Stimulated activated CD8-positive, alpha-beta memory T cell treated with anti-CD3 and anti-CD28 coated beads, Interleukin-7, amount 100 ng/mL, for 4 hours (primary cell): ENCODE data around the gene FMN2.

Source experiments
- DNase-seq, 2 donors: peaks; one replicate each; pipeline ENCODE4 v3.0.0-alpha.2; 2020; ENCODE audit warnings: low read depth in 2 of 2

Gene FMN2

DNA sequence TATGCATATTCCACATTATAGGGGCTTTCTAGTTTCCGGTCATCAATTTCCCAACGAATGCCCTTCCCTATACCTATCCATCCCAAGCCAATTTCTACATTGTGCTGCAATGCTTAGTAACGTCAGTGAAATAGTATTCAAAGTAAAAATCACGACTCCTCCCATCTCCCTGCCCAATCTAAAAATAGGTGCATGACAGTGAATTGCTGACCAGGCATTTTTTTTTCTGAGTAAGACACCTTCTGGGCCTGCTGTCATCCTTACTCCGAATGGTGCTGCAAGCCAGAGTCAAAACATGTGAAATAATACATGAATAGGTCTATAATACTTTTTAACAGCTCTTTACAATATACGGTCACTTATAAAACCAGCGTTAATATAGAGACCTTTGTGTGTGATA lies 400.1 kb downstream of the FMN2 start:
- no peak for DNase-seq

DNA sequence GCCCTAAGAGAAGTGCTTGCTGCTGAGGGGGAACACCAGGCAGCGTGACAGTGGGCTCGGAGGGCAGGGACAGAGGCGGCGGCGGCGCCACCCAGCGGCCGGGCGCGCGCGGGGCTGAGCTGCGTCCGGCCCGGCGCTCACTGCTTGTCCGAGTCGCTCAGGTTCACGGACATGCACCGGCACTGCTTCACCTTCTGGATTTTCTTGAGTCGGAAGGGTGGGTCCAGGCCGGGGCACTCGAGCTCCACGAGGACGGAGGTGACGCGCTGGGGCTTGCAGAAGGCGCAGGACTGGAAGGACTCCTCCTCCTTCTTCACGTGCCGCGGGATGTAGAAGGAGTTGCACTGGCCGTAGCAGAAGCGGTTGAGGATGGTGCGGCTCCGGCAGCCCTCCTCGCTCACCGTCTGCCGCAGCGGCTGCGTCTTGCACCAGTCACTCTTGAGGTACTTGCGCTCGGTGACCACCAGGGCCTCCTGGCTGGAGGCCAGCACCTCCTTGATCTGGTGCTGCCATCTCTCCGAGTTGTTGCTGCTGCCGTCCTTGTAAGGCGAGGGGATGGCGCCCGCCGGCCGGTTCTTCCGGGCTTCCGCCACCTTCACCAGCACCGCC lies 401.3 kb downstream of the FMN2 start:
- no peak for DNase-seq

DNA sequence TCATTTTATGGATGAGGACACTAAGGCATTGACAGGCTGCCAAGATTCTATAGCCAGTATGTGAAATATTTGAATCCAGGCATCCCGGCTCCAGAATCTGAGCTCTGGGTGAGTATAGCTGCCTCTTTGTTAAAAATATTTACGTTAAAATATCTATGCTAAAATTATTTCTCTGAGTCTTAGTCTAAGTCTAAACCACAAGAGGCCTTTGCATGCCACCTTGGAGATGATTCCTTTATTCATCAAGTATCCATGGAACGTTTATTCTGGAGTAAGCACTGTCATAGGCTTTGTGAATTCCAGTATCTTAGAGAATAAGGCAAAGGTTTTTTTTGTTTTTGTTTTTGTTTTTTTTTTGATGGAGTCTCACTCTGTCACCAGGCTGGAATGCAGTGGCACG lies 403.9 kb downstream of the FMN2 start:
- DNase-seq = no peak

DNA sequence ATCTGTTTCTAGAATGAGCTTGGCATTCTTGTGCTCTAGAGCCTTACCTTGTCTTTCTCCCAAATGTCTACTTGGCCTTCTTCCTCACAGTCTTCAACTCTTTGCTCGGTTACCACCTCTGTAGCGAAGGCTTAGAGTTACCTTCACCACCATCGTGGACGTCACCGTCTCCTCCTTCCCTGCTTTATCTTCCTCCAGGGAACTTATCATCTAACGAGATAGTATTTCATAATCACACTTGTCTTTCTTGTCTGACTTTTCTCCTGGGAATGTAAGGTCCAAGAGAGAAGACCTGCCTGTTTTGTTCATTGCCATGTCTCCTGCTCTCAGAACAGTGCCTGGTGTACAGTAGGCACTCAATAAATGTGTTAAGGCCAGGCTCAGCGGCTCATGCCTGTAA lies 404.7 kb downstream of the FMN2 start:
- DNase-seq = no peak

DNA sequence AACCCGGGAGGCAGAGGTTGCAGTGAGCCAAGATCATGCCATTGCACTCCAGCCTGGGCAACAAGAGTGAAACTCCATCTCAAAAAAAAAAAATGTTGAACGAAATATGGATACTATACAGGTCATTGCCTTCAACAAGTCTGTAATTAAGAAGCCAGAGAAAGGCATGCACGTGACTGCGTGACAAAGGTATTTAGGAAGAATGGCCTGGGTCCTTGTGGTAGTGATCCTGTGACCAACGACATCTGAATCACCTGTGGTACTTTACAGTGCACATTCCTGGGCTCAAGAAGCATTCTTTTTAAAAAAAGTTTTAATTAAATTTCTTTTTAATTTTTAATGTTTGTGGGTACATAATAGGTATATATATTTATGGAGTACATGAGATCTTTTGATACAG lies 405.3 kb downstream of the FMN2 start:
- no peak for DNase-seq

DNA sequence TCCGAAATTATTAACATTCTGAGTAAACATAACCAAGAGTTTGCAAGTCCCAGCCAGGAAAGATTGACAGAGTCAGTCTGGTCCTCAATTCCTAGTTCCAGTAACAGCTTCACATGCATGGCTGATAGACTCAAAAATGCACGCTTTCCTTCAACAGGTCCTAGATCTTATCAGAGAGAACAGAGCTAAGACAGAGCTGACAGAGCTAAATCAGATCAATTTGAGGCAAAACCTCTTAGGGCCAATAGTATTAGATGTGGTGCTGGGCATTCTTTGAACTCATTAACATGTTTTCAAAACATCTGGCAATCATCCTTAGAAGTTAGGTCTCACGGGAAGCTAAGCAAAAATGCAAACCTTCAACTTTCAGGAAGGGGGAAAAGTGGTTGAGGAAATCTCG lies 406.2 kb downstream of the FMN2 start:
- DNase-seq = no peak

DNA sequence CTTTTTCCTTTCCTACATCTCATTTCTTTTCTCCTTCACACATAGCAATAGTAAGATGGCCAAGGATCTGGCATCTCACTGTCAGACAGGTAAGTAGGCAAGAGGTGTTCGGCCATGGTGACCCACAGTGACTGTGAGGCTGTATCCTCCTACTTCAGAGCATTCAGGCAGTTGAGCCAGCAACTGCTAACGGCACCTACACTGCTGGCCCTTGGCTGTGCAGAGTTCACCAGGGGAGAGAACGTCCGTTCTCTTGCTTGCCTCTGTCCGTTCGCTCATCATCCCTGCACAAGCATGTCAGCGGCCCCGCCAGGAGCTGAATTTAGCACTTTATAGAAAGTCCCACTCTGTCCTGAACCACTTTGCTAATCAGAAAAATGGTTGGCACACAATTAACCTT lies 406.7 kb downstream of the FMN2 start:
- no peak for DNase-seq

DNA sequence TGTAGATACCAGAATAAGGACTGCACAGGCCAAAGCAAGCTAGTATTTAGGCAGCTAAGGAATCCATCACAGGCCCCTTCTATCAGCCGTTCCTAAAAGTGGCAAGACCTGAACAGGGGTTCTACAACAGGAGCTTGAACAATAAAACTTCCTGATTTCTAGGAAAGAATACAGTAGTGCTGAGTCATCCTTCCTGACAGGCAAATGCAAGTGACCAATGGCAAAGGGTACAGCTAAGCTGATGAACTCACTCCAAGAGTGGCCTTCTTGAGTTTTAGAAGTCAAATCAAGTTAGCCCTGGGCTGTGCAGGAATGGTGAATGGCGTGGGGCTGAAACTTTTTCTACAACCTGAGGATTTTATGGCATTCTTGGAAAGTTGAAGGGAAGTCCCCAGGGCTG lies 407.3 kb downstream of the FMN2 start:
- DNase-seq = no peak

DNA sequence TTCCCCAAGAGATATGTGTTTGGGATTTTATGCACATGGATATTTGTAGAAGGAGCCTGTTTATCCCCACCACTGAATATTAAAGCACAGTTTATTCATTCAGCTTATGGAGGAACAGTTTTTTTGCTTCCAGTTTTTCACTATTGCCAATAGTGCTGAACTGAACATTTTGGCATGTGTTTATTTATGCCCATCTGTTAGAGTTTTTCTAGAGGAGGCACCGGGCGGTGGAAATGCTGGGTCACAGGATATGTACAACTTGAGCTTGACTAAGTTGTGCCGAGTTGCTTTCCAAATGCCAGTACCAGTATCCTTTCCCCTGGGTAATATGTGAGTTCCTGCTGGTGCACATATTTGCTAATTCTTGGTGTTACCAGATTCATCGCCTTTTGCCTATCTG lies 409.0 kb downstream of the FMN2 start:
- no peak for DNase-seq

DNA sequence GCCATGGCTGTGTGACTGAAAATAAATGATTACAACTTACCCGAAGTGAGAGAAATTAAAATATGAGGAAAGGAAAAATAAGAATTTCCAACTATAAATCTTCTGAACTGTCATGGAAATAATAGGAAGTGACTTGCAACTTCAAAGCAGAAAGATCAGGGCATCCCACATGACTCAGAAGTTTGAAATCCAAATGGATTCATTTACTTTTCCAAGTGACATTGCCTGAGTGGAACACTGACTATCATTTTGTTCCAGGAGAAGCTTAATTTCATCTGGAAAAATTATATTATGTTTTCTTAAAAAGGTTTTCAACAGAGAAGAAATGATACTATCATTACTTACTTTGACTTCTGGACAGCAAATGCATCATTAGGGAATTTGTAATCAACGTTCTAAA lies 409.4 kb downstream of the FMN2 start:
- DNase-seq = no peak

DNA sequence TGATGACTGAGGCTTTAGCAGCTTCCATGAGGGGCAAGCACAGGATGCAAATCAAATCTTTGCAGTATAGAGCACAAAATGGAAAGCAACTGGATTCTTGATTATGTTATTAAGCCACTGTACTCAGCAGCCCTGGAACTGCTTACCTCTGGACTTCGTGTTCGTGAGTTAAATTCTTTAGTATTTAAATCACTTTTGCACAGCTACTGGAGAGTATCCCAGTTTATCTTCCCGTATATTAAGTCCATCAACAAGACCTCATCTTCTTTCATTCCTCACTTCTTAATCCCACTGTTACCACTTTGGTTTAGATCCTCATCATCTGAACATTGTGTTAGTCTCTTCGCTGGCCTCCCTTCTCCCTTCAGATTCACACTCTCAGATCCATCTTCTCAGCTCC lies 411.4 kb downstream of the FMN2 start:
- DNase-seq = no peak

DNA sequence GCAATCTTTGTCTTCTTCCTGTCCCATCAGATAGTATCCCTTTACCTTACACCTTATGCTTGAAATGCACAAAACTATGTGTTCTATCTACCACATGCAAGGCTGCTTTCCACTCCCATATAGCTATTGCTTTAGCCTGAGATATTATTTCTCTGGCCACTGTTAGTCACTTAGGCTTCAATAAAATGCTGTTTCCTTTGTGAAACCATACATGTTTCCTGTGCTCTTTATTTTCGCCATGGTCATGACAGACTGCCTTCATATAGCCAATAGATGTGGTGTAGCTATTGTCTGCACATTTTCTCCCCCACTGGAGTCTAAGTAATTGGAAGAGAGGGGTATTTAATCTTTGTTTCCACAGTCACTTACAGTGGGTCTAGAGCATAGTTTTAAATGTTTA lies 411.9 kb downstream of the FMN2 start:
- DNase-seq = no peak

DNA sequence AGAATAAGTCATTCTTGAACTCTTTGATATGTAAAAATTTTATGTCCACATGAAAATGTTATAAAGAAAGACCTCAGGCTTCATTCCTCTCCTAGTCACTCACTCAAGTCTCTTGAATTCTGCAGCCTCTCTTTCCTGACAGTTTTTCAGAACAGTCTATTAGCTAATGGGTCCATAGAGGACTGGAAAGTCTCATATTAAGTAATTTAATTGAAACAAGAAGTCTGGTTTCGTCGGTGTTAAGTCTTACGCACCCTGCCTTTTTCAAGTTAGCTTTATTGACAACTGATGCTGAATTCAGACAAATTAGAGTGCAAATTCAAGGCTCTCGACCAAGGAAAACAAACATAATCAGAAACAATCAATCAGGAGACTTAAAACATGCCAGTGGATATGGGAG lies 414.5 kb downstream of the FMN2 start:
- no peak for DNase-seq

DNA sequence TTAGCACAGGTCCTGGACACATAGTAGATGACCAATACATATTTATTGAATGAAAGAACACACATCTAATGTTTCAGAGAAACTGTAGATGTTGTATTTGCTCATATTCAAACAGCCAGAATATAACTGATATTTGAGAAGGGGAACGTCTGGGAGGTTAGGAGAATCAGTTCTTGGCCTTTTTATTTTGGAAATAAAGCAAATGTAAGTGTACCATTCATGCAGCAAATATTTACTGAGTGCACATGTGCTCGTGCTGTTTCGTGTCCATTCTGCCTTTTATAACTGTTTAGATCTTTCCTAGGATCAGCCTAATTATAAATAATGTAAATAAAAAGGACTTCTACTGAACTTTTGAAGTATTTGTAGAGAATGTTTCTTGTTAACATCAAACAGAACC lies 416.5 kb downstream of the FMN2 start:
- no peak for DNase-seq

DNA sequence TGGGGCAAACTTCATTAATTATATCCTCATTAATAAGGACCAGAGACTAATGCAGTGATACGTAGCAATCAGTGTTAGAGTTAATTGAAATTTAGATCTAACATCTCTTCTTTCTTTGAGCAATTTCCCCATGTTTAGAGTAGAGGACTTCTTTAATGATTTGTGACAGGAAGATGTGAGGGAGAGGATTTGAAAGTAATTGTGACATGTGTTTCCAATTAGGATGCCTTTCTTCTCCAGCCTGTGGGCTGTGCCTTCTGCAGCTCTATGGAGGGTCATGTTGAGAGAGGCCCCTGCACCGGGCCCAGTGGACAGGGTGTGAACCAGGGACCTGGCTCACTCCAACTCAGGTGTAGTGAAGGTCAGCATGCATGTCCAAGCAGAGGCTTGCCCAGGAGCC lies 417.3 kb downstream of the FMN2 start:
- DNase-seq = no peak

DNA sequence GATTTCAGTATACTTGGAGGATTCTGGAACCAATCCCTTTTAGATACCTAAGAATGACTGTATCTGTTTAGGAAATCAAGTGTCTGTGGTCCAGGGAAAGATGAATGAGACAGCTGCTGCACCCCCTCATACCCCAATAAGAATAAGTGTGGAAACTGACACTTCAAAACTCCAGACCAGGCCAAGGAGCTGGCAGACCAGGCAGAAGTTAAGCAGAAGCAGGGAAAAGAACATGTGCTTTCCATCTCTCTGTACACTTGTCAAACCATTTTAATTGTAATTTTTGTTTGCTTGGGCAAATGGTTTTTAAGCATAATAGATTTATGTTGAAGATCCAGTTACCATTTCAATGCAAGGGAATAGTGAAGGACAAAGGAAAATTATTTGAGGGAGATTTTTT lies 420.1 kb downstream of the FMN2 start:
- DNase-seq = no peak

DNA sequence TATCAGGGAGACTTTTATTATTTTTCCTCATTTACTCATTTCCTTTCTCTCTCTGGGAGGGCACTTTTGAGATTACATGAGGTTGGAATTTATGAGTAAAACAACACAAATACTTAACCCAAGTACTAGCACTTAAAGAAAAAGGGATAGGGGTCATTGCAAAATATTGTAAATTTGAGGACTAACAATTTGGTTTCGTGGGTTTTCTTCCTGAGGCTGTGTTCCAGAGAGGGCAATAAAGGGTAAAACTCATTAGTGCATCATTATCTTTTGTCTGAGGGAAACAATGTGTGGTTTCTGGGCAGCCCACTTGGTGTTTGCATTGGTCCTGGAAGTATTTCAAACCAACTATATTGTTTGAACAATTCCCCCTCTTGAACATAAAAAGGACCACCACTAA lies 423.8 kb downstream of the FMN2 start:
- DNase-seq = no peak

DNA sequence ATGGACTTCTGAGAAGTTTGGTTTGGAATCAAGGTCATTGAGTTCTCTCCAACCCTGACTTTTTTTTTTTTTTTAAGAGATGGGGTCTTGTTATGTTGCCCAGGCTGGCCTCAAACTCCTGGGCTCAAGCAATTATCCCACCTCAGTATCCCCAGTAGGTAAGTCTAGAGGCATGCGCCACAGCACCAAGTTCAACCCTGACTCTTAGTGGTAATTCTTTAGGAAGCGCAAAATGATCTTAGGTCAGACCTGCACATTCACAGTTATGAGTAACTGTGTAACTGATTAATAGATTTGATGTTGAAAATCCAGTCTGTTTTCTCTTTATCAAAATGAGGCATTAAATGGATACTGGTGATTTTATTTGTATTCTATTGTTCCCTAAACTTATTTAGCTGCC lies 424.4 kb downstream of the FMN2 start:
- DNase-seq = no peak

DNA sequence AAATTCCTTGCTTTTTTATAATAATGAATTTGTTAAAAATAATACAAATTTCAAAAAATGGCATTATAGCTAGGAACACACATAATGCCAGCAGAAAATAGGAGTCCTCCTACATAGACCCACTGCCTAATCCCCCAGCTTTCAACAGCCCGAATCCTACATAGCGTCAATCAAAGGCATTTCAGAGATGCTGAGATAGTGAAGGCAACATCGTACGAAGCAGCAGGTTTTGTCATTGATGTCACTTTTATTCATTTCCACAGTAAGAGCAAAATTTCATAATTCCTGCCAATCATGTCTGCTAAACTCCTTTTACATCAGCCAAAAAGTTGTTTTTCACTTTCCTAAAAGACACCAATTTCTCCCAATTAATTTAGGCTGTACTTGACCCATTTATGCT lies 426.2 kb downstream of the FMN2 start:
- DNase-seq = no peak

DNA sequence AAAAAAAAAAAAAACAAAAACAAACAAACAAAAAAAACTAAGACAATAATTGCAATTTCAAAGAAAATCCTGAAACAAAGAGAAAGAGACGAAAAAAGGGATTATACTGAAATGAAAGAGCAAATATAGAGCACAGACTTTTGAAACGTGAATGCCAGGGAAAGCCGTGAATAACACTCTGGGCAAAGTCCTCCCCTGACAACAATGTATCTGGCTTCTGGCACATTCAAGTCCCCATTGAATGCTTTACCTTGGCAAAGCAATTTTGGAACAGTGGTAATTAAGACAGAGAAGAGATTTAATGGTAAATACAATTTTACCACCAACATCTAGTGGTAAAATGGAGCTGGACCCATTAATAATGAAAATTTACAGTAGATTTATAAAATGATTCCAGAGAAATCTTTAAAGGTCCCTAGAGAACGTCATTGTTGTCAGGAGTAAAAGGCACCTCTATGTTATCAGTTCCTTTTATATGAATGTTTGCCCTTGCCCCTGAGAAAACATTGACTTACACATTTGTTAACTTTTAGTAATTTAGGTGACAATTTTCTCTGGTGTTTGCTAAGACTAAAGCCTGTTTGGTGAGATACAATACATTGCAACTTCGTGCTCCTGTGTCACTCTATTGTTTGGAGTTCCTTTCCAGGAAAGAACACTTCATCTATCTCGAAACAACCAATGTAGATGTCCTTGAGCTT lies 430.6 kb downstream of the FMN2 start:
- no peak for DNase-seq

DNA sequence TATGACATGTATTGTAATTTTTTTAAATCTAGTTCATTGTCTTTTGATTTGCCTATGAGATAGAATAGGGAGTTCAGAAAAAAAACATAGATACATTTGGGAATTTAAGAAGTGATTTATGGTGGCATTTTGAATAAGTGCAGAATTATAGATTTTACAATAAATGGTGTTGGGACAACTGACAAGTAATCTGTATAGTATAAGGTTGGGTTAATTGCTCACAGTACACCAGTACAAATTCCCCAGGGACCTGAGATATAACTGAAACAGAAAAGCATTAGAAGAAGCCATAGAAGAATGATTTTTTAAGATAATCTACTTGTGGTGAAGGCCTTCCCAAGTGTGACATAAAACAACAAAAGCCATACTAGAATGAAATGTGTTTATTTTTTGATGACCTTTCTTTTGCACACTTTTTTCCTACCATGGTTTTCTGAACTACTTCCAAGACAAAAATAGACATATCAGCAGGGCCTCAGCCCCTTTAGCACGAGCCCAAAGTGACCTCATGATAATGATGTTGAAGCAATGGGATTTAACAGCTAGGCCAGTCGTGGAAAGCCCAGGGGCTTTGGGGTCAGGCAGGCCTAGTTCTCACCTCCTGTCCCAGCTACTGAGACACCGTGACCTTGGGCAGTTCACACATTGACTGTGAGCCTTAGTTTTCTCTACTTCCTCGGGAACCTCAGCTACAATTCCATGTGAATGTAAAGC lies 432.8 kb downstream of the FMN2 start:
- no peak for DNase-seq
